Panc1 (cell line): ENCODE data around the gene DDA1. TPM values are rescaled to one million over a fixed set of nuclear protein-coding genes. Genes with fewer than 3 reads are reported as not detected.

Experiments
- ATAC-seq: fragments of 200-7000 bp; cut with Tn5 transposase; 2 replicates; pipeline ENCODE4 v1.9.1; 2020; ENCODE audit warnings: mild to moderate bottlenecking, moderate library complexity
- BruUV-seq: library from RNA; stranded (reverse); fragments of 400-500 nt; replicated peaks from 2 replicates; lab custom pipeline; 2021; lab: Mats Ljungman, UMichigan
- CTCF ChIA-PET: fragments of 300-600 bp; sonication (Branson Sonifier 250); formaldehyde crosslinking; loops from one replicate; lab custom pipeline; 2022; ENCODE audit warnings: antibody characterized with exemption; lab: Charles Lee
- POLR2A ChIA-PET: fragments of 300-600 bp; sonication (Branson Sonifier 250); formaldehyde crosslinking; loops from one replicate; lab custom pipeline; 2022; ENCODE audit warnings: antibody characterized with exemption; lab: Charles Lee
- DNase-seq: peaks from one replicate; pipeline ENCODE4 v3.0.0-alpha.2; 2010; ENCODE audit warnings: low read depth, low spot score
- H3K27ac ChIP-seq: 2 replicates; pipeline ENCODE4 v1.5.1; 2011; ENCODE audit warnings: mild to moderate bottlenecking, low read length, inconsistent platforms
- H3K27me3 ChIP-seq: fragments of 200-500 bp; sonication (Bioruptor generic); 2 replicates; pipeline ENCODE4 v1.6.0; 2014; ENCODE audit warnings: low read length, inconsistent platforms; ENCODE audit not compliant: control insufficient read depth, insufficient read depth
- H3K36me3 ChIP-seq: fragments of 200-500 bp; sonication (Bioruptor generic); 2 replicates; pipeline ENCODE4 v1.5.1; 2014; ENCODE audit warnings: inconsistent platforms, mild to moderate bottlenecking, low read length, moderate library complexity; ENCODE audit not compliant: control insufficient read depth, insufficient read depth
- H3K4me1 ChIP-seq: 2 replicates; pipeline ENCODE4 v1.5.1; 2011; ENCODE audit warnings: inconsistent platforms, mild to moderate bottlenecking, low read length, moderate library complexity; ENCODE audit not compliant: control insufficient read depth, insufficient read depth
- H3K4me3 ChIP-seq, 2 experiments: 2 replicates each; pipeline ENCODE4 v1.5.1; 2011 to 2012; ENCODE audit warnings: low read depth in 2 of 2, low read length in 2 of 2, mild to moderate bottlenecking in 2 of 2, inconsistent platforms in 1 of 2, moderate library complexity in 1 of 2
- H3K9me3 ChIP-seq: fragments of 200-500 bp; sonication (Bioruptor generic); 2 replicates; pipeline ENCODE4 v1.5.1; 2014; ENCODE audit warnings: low read depth, mild to moderate bottlenecking, inconsistent platforms, low read length, moderate library complexity; ENCODE audit not compliant: control insufficient read depth, insufficient read depth
- POLR2AphosphoS5 ChIP-seq: IDR thresholded peaks from 2 replicates; pipeline ENCODE4 v1.6.1; 2012; ENCODE audit warnings: mild to moderate bottlenecking, low read depth, low read length, moderate library complexity
- SIN3A ChIP-seq: IDR thresholded peaks from 2 replicates; pipeline ENCODE4 v1.6.1; 2012; ENCODE audit warnings: low read depth, mild to moderate bottlenecking, low read length, moderate library complexity, borderline replicate concordance; ENCODE audit not compliant: insufficient read depth
- TCF7L2 ChIP-seq: IDR thresholded peaks from 2 replicates; pipeline ENCODE4 v1.6.1; 2011; ENCODE audit warnings: mild to moderate bottlenecking, low read depth, low read length, inconsistent platforms
- in situ Hi-C: cut with HindIII; loops from 2 replicates; pipeline ENCODE4 v1.10.0; 2016; ENCODE audit warnings: low sequenced_read_pairs, low pct_unique_long_range_greater_than_20kb
- intact Hi-C: fragments of 100-400 bp; cut with micrococcal nuclease; formaldehyde crosslinking; loops from one replicate; pipeline ENCODE4 v1.10.0; 2022; ENCODE audit not compliant: unreplicated experiment
- total RNA-seq: library from RNA; stranded (reverse); gene quantifications from one replicate; pipeline ENCODE4 v1.2.1, GENCODE V29; 2021; ENCODE audit not compliant: unreplicated experiment
- TF ChIP-seq, protein P1 (sequence below), 2 experiments: IDR thresholded peaks; 2 replicates each; pipeline ENCODE4 v1.6.1; 2011 to 2012; ENCODE audit warnings: low read depth in 2 of 2, control low read depth in 1 of 2, low read length in 1 of 2, mild to moderate bottlenecking in 1 of 2, moderate library complexity in 1 of 2; ENCODE audit not compliant: insufficient read depth in 1 of 2
- TF ChIP-seq, protein P2 (sequence below): fragments of 450-650 bp; IDR thresholded peaks from 2 replicates; pipeline ENCODE4 v1.5.1; 2017; ENCODE audit warnings: mild to moderate bottlenecking

DDA1 gene
- total RNA-seq, 1 experiment from 2014 or later: 56.0 TPM

DNA sequence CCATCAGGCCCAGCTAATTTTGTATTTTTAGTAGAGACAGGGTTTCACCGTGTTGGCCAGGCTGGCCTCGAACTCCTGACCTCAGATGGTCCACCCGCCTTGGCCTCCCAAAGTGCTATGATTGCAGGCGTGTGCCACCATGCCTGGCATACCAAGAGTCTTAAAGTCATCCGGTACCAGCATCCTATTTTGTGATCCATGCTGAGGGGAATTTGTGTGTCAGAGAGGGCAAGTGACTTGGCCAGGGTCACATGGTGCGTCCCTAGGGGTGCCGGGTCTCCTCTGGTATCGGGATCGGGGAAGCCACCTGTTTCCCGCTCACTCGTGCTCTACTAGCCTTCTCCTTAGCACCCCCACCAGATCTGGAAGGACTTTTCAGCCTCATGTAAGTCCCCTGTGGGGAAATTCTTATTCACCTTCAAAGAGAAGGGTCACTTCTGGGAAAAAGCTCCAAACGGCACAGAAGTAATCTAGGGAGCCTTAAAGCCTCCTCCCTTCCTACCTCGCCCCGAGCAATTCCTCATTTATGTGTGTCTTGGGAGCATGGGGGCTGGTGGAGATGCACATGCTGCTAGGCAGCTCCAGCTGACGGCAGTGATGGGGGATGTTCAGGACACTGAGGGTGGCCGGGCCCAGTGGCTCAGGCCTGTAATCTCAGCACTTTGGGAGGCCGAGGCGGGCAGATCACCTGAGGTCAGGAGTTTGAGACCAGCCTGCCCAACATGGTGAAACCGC, 33.8 kb upstream of the DDA1 start:
- Histone ChIP-seq H3K27me3 (no peaks in the 10 kb centered on the region), H3K4me1 (no peaks in the 10 kb centered on the region), H3K36me3 (no peaks in the 10 kb centered on the region), H3K4me3 (no peak overlapping the region), H3K9me3 (no peaks in the 10 kb centered on the region), H3K27ac (no peak overlapping the region)
- BruUV-seq: no TSS peak
- ATAC-seq (no peak), DNase-seq (no peak)
- POLR2A ChIA-PET: no interaction called here
- CTCF ChIA-PET: no interaction called here
- intact Hi-C loops: no loop called here
- no peak for TF ChIP-seq SIN3A
- TF ChIP-seq POLR2AphosphoS5: no peak
- TF ChIP-seq, protein P1, sequence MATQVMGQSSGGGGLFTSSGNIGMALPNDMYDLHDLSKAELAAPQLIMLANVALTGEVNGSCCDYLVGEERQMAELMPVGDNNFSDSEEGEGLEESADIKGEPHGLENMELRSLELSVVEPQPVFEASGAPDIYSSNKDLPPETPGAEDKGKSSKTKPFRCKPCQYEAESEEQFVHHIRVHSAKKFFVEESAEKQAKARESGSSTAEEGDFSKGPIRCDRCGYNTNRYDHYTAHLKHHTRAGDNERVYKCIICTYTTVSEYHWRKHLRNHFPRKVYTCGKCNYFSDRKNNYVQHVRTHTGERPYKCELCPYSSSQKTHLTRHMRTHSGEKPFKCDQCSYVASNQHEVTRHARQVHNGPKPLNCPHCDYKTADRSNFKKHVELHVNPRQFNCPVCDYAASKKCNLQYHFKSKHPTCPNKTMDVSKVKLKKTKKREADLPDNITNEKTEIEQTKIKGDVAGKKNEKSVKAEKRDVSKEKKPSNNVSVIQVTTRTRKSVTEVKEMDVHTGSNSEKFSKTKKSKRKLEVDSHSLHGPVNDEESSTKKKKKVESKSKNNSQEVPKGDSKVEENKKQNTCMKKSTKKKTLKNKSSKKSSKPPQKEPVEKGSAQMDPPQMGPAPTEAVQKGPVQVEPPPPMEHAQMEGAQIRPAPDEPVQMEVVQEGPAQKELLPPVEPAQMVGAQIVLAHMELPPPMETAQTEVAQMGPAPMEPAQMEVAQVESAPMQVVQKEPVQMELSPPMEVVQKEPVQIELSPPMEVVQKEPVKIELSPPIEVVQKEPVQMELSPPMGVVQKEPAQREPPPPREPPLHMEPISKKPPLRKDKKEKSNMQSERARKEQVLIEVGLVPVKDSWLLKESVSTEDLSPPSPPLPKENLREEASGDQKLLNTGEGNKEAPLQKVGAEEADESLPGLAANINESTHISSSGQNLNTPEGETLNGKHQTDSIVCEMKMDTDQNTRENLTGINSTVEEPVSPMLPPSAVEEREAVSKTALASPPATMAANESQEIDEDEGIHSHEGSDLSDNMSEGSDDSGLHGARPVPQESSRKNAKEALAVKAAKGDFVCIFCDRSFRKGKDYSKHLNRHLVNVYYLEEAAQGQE (IDR thresholded peaks at IDR 0.05; ENCODE audit: insufficient read depth in 1 of 2, low read depth in 2 of 2, low read length in 1 of 2): no peak
- no peak for TF ChIP-seq TCF7L2
- TF ChIP-seq, protein P2, sequence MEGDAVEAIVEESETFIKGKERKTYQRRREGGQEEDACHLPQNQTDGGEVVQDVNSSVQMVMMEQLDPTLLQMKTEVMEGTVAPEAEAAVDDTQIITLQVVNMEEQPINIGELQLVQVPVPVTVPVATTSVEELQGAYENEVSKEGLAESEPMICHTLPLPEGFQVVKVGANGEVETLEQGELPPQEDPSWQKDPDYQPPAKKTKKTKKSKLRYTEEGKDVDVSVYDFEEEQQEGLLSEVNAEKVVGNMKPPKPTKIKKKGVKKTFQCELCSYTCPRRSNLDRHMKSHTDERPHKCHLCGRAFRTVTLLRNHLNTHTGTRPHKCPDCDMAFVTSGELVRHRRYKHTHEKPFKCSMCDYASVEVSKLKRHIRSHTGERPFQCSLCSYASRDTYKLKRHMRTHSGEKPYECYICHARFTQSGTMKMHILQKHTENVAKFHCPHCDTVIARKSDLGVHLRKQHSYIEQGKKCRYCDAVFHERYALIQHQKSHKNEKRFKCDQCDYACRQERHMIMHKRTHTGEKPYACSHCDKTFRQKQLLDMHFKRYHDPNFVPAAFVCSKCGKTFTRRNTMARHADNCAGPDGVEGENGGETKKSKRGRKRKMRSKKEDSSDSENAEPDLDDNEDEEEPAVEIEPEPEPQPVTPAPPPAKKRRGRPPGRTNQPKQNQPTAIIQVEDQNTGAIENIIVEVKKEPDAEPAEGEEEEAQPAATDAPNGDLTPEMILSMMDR: no peak
- in situ Hi-C loops: no loop called here

DNA sequence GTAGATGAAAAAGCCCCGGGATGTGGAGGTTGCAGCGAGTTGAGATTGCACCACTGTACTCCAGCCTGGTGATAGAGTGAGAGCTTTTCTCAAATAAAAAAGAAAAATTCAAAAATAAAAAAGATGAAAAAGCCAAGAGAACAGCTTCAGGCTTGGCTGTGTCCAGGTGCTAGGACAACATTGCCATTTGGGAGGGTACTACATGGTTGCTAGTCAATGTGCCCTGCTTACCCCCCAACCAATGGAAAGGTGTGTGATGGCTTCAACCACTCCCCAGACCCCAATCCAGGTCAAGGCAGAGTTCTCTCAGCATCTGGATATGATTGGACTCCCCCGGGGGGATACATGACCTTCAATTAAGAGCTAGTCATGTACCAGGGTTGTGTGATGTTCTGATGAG, 29.9 kb upstream of the DDA1 start:
- Histone ChIP-seq H3K36me3 (no peaks in the 10 kb centered on the region), H3K4me3 (no peak overlapping the region), H3K27me3 (no peaks in the 10 kb centered on the region), H3K27ac (no peak overlapping the region), H3K4me1 (no peaks in the 10 kb centered on the region), H3K9me3 (no peaks in the 10 kb centered on the region)
- no peak for ATAC-seq
- POLR2A ChIA-PET: no interaction called here
- in situ Hi-C loops (no loop called here), intact Hi-C loops (no loop called here)
- no peak for DNase-seq
- no peak for TF ChIP-seq POLR2AphosphoS5
- TF ChIP-seq, protein P1 (IDR thresholded peaks at IDR 0.05; ENCODE audit: insufficient read depth in 1 of 2, low read depth in 2 of 2, low read length in 1 of 2): no peak
- TF ChIP-seq TCF7L2: no peak
- no peak for TF ChIP-seq SIN3A
- TF ChIP-seq, protein P2: no peak
- no TSS peak for BruUV-seq
- CTCF ChIA-PET: interaction anchor here (0.5 kb wide), 1 partner anchor 42 kb away, joined by 3 read pairs; no protein-coding TSS in a partner anchor
